SK-N-SH (cell line): ENCODE results near the gene TMEM74B. TPM values are rescaled to one million over a fixed set of nuclear protein-coding genes. Genes with fewer than 3 reads are reported as not detected.

ENCODE experiments used
- CTCF ChIA-PET: fragments of 300-600, 350-600 bp; formaldehyde crosslinking; extraction: SDS; loops from one replicate; lab custom pipeline; 2021; lab: Yijun Ruan, JAX
- POLR2A ChIA-PET: fragments of 350-600 bp; sonication (Branson Sonifier 250); formaldehyde crosslinking; extraction: SDS; loops from one replicate; lab custom pipeline; 2020; ENCODE audit warnings: antibody characterized with exemption, inconsistent platforms; lab: Yijun Ruan, JAX
- DNase-seq: peaks from one replicate; pipeline ENCODE4 v3.0.0; 2012
- H2AFZ ChIP-seq: fragments of 200-600 bp; sonication (generic); 2 replicates; pipeline ENCODE4 v1.8.1; 2016; ENCODE audit warnings: antibody characterized with exemption, mild to moderate bottlenecking, low read depth
- H3F3A ChIP-seq: fragments of 200-600 bp; sonication (generic); replicated peaks from 2 replicates; pipeline ENCODE3; 2016; ENCODE audit warnings: antibody characterized with exemption, mild to moderate bottlenecking; ENCODE audit not compliant: insufficient read depth
- H3K27ac ChIP-seq, 2 experiments: fragments of 200-500 bp in 1 of 2; fragments of 200-600 bp in 1 of 2; sonication (Bioruptor generic) in 1 of 2; sonication (generic), shearing (Covaris generic) in 1 of 2; 2 replicates each; pipeline versions ENCODE4 v1.5.1 to v1.6.1; 2014 to 2016; ENCODE audit warnings: low read depth in 2 of 2, inconsistent platforms in 1 of 2, low read length in 1 of 2, mild to moderate bottlenecking in 1 of 2, mixed read lengths in 1 of 2
- H3K27me3 ChIP-seq: fragments of 200-600 bp; sonication (generic), shearing (Covaris generic); 2 replicates; pipeline ENCODE4 v1.6.1; 2016; ENCODE audit warnings: mixed run types; ENCODE audit not compliant: insufficient read depth
- H3K36me3 ChIP-seq, 2 experiments: fragments of 200-500 bp in 1 of 2; fragments of 200-600 bp in 1 of 2; sonication (Bioruptor generic) in 1 of 2; sonication (generic) in 1 of 2; replicated peaks in 1 of 2; 2 replicates each; pipeline versions ENCODE3 to v1.5.1; 2014 to 2016; ENCODE audit warnings: low read length in 1 of 2, mild to moderate bottlenecking in 1 of 2; ENCODE audit not compliant: insufficient read depth in 2 of 2, control insufficient read depth in 1 of 2
- H3K4me1 ChIP-seq, 2 experiments: fragments of 200-500 bp in 1 of 2; fragments of 200-600 bp in 1 of 2; sonication (Bioruptor generic) in 1 of 2; sonication (generic), shearing (Covaris generic) in 1 of 2; 2 replicates each; pipeline versions ENCODE4 v1.5.1 to v1.6.1; 2014 to 2016; ENCODE audit warnings: low read depth in 1 of 2, low read length in 1 of 2, mixed run types in 1 of 2; ENCODE audit not compliant: insufficient read depth in 2 of 2, control insufficient read depth in 1 of 2
- H3K4me2 ChIP-seq: fragments of 200-600 bp; sonication (generic), shearing (Covaris generic); 2 replicates; pipeline ENCODE4 v1.6.1; 2017; ENCODE audit warnings: mixed run types
- H3K4me3 ChIP-seq, 2 experiments: fragments of 200-500 bp in 1 of 2; fragments of 200-600 bp in 1 of 2; sonication (Bioruptor generic) in 1 of 2; sonication (generic), shearing (Covaris generic) in 1 of 2; 2 replicates each; pipeline versions ENCODE4 v1.5.1 to v1.8.1; 2014 to 2016; ENCODE audit warnings: low read depth in 2 of 2, inconsistent platforms in 1 of 2, low read length in 1 of 2, mild to moderate bottlenecking in 1 of 2, mixed read lengths in 1 of 2, moderate library complexity in 1 of 2
- H3K79me2 ChIP-seq: fragments of 200-600 bp; sonication (generic); 2 replicates; pipeline ENCODE4 v1.8.1; 2017; ENCODE audit warnings: mild to moderate bottlenecking; ENCODE audit not compliant: insufficient read depth
- H3K9ac ChIP-seq: fragments of 200-600 bp; sonication (generic); 2 replicates; pipeline ENCODE4 v1.6.1; 2017; ENCODE audit warnings: mixed run types
- H3K9me2 ChIP-seq: fragments of 200-600 bp; sonication (generic); 2 replicates; pipeline ENCODE4 v1.6.1; 2017; ENCODE audit warnings: mixed run types
- H3K9me3 ChIP-seq: fragments of 200-600 bp; sonication (generic); 2 replicates; pipeline ENCODE4 v1.6.1; 2017; ENCODE audit warnings: mixed run types, mild to moderate bottlenecking, moderate library complexity
- H4K20me1 ChIP-seq: fragments of 200-600 bp; sonication (generic); 2 replicates; pipeline ENCODE4 v1.6.1; 2017; ENCODE audit warnings: mild to moderate bottlenecking, mixed run types; ENCODE audit not compliant: insufficient read depth
- EZH2phosphoT487 ChIP-seq: fragments of 200-600 bp; sonication (generic); IDR thresholded peaks from 2 replicates; pipeline ENCODE4 v1.6.1; 2017; ENCODE audit warnings: low read depth, mixed run types, mild to moderate bottlenecking, antibody characterized with exemption, moderate library complexity, borderline replicate concordance
- MXI1 ChIP-seq: IDR thresholded peaks from 2 replicates; pipeline ENCODE4 v1.6.1; 2012; ENCODE audit warnings: mild to moderate bottlenecking, low read depth, low read length, improper control_type of control experiment
- NFIC ChIP-seq: IDR thresholded peaks from 2 replicates; pipeline ENCODE4 v1.4.0; 2012; ENCODE audit warnings: borderline replicate concordance
- RAD21 ChIP-seq: IDR thresholded peaks from 2 replicates; pipeline ENCODE4 v1.6.1; 2012; ENCODE audit warnings: mild to moderate bottlenecking, low read length
- RCOR1 ChIP-seq: fragments of 150-350 bp; IDR thresholded peaks from 2 replicates; pipeline ENCODE4 v1.6.1; 2017; ENCODE audit warnings: antibody characterized with exemption, low read length
- YY1 ChIP-seq: IDR thresholded peaks from 2 replicates; pipeline ENCODE4 v1.4.0; 2012; ENCODE audit warnings: low read depth, mild to moderate bottlenecking
- WGBS: methylation state at CpG from one replicate; pipeline ENCODE4 v1.1.6; 2017; ENCODE audit warnings: low lambda C conversion rate; 5-methylcytosine and 5-hydroxymethylcytosine counted together
- polyA plus RNA-seq, 3 experiments: library from polyadenylated mRNA; depleted of rRNA; stranded (reverse); fragments of >200 nt; gene quantifications; 2 replicates each; pipeline ENCODE4 v1.2.3, GENCODE V29; 2012
- TF ChIP-seq, protein P1 (sequence below): fragments of 150-350 bp; IDR thresholded peaks from 2 replicates; pipeline ENCODE4 v1.6.1; 2016; ENCODE audit warnings: mild to moderate bottlenecking, low read depth, low read length
- TF ChIP-seq, protein P2 (sequence below): fragments of 200-600 bp; sonication (generic); IDR thresholded peaks from 2 replicates; pipeline ENCODE4 v1.6.1; 2017; ENCODE audit warnings: antibody characterized with exemption, mild to moderate bottlenecking, moderate library complexity
- TF ChIP-seq, protein P3 (sequence below): IDR thresholded peaks from 2 replicates; pipeline ENCODE4 v1.6.1; 2012; ENCODE audit warnings: mild to moderate bottlenecking, low read depth, low read length, moderate library complexity

The TMEM74B gene
- polyA plus RNA-seq, 1 of the 3 experiments (the other 2 are of a cell fraction), result 1.8 TPM

DNA sequence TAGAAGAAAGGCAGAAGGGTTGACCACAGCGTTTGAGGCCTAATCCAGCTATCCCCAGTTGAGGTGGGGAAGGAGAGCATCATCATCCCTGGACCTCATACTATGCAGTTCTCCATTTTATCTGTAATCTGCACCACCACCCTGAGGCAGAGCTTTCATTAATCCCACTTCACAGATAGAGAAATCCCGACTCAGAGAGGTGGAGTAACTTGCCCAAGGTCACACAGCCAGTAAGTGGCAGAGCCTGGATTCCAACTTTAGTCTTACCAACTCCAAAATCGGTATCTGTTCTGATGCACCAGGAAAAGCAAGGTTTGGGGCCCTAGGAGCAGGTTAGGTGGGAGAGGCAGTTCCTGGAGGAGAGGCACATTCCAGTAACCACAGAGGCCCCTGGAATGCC is 6.7 kb downstream of the TMEM74B start:
- H3K9ac ChIP-seq, result no peak overlapping the region
- H2AFZ ChIP-seq, result no peak overlapping the region
- no peak for TF ChIP-seq RCOR1
- TF ChIP-seq YY1, result no peak
- TF ChIP-seq MXI1, result no peak
- no peak for TF ChIP-seq EZH2phosphoT487
- TF ChIP-seq, protein P1, sequence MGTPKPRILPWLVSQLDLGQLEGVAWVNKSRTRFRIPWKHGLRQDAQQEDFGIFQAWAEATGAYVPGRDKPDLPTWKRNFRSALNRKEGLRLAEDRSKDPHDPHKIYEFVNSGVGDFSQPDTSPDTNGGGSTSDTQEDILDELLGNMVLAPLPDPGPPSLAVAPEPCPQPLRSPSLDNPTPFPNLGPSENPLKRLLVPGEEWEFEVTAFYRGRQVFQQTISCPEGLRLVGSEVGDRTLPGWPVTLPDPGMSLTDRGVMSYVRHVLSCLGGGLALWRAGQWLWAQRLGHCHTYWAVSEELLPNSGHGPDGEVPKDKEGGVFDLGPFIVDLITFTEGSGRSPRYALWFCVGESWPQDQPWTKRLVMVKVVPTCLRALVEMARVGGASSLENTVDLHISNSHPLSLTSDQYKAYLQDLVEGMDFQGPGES, result no peak
- TF ChIP-seq NFIC, result no peak
- no peaks in the 10 kb centered on the region for H3K79me2 ChIP-seq
- no peak for DNase-seq
- H3K9me3 ChIP-seq, result no peaks in the 10 kb centered on the region
- ChIA-PET POLR2A (no interaction called here), CTCF (interaction anchor here (0.8 to 3.2 kb wide), 5 partner anchors 8 to 70 kb away, joined by 3 to 17 read pairs (median 3); partner anchors contain the start of gene RAD21L1)
- H3K4me3 ChIP-seq, result no peak overlapping the region
- H3K9me2 ChIP-seq, result no peaks in the 10 kb centered on the region
- H3K36me3 ChIP-seq, result peaks cover 0 to 11% of the 10 kb centered on the region in 2 experiments
- no peaks in the 10 kb centered on the region for H3K27me3 ChIP-seq
- no peaks in the 10 kb centered on the region for H4K20me1 ChIP-seq
- no peak overlapping the region for H3K4me2 ChIP-seq
- H3K27ac ChIP-seq, result no peak overlapping the region
- H3K4me1 ChIP-seq, result no peaks in the 10 kb centered on the region; a peak in 1 of 4 replicates
- no peaks in the 10 kb centered on the region for H3F3A ChIP-seq
- WGBS, result 94% methylated on average over 2 of the region's 3 CpGs

DNA sequence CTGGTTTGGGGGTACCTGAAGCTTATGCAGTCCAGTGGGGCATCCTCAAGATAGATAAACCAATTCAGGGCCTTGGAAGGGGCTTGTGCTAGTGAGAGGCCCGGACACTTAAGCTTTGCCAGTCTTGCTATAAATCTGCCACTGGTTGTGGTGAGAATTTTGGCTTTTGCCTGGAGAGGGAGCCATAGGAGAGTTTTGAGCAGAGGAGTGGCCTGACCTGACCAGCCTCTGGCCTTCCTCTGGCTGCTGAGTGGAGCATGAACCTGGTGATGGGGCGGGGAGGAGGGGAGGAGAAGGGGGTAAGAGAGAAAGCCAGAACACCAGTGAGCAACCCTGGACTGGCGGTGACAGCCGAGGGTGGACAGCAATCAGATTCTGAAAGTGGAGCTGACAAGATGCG is 7.1 kb downstream of the TMEM74B start:
- CTCF ChIA-PET, result interaction anchor here (0.7 to 3.2 kb wide), 6 partner anchors 8 to 69 kb away, joined by 3 to 17 read pairs (median 4); partner anchors contain the start of gene RAD21L1
- Histone ChIP-seq H3K79me2 (no peaks in the 10 kb centered on the region), H3K27me3 (no peaks in the 10 kb centered on the region)

More for the DNA sequence above, 7.1 kb downstream of the TMEM74B start:
- 91% methylated on average over 5 of the region's 5 CpGs for WGBS
- no peak overlapping the region for H2AFZ ChIP-seq
- TF ChIP-seq, protein P2, sequence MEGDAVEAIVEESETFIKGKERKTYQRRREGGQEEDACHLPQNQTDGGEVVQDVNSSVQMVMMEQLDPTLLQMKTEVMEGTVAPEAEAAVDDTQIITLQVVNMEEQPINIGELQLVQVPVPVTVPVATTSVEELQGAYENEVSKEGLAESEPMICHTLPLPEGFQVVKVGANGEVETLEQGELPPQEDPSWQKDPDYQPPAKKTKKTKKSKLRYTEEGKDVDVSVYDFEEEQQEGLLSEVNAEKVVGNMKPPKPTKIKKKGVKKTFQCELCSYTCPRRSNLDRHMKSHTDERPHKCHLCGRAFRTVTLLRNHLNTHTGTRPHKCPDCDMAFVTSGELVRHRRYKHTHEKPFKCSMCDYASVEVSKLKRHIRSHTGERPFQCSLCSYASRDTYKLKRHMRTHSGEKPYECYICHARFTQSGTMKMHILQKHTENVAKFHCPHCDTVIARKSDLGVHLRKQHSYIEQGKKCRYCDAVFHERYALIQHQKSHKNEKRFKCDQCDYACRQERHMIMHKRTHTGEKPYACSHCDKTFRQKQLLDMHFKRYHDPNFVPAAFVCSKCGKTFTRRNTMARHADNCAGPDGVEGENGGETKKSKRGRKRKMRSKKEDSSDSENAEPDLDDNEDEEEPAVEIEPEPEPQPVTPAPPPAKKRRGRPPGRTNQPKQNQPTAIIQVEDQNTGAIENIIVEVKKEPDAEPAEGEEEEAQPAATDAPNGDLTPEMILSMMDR, result peak; percentile 15; the same call in 1 of the 2 replicates
- TF ChIP-seq, protein P3, sequence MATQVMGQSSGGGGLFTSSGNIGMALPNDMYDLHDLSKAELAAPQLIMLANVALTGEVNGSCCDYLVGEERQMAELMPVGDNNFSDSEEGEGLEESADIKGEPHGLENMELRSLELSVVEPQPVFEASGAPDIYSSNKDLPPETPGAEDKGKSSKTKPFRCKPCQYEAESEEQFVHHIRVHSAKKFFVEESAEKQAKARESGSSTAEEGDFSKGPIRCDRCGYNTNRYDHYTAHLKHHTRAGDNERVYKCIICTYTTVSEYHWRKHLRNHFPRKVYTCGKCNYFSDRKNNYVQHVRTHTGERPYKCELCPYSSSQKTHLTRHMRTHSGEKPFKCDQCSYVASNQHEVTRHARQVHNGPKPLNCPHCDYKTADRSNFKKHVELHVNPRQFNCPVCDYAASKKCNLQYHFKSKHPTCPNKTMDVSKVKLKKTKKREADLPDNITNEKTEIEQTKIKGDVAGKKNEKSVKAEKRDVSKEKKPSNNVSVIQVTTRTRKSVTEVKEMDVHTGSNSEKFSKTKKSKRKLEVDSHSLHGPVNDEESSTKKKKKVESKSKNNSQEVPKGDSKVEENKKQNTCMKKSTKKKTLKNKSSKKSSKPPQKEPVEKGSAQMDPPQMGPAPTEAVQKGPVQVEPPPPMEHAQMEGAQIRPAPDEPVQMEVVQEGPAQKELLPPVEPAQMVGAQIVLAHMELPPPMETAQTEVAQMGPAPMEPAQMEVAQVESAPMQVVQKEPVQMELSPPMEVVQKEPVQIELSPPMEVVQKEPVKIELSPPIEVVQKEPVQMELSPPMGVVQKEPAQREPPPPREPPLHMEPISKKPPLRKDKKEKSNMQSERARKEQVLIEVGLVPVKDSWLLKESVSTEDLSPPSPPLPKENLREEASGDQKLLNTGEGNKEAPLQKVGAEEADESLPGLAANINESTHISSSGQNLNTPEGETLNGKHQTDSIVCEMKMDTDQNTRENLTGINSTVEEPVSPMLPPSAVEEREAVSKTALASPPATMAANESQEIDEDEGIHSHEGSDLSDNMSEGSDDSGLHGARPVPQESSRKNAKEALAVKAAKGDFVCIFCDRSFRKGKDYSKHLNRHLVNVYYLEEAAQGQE, result no peak
- peak; percentile 28 for TF ChIP-seq RAD21
- TF ChIP-seq, all 33 proteins: peak for 2
- Histone ChIP-seq H3K4me1 (no peaks in the 10 kb centered on the region; a peak in 1 of 4 replicates), H4K20me1 (no peaks in the 10 kb centered on the region), H3K4me2 (no peak overlapping the region), H3K9me2 (no peaks in the 10 kb centered on the region), H3K36me3 (peaks cover 0 to 11% of the 10 kb centered on the region in 2 experiments), H3K27ac (no peak overlapping the region), H3K4me3 (no peak overlapping the region), H3K9ac (no peak overlapping the region), H3K9me3 (no peaks in the 10 kb centered on the region), H3F3A (no peaks in the 10 kb centered on the region)
- POLR2A ChIA-PET, result no interaction called here
- DNase-seq, result peak; percentile 44
